Body of pancreas (tissue), 4 donors: ENCODE results near the gene CHN1. TPM values are rescaled to one million over a fixed set of nuclear protein-coding genes. Genes with fewer than 3 reads are reported as not detected.

Experiments
- ATAC-seq: fragments of 150-250 bp; one replicate; pipeline ENCODE4 v1.9.1; 2016
- DNase-seq, 4 donors: peaks; one replicate each; pipeline ENCODE4 v3.0.0-alpha.2; 2019
- H3K27ac ChIP-seq, 4 donors: fragments of 200-600 bp; sonication (generic); 1 replicate in 3 of 4; 2 replicates in 1 of 4; pipeline versions ENCODE4 v1.5.1 to v1.6.1; 2016 to 2019; ENCODE audit warnings: mild to moderate bottlenecking in 1 of 4, mixed read lengths in 1 of 4, moderate library complexity in 1 of 4
- H3K27me3 ChIP-seq, 2 donors: fragments of 200-600 bp; sonication (generic); one replicate each; pipeline ENCODE4 v1.6.0; 2016; ENCODE audit warnings: mild to moderate bottlenecking in 1 of 2
- H3K36me3 ChIP-seq, 2 donors: fragments of 200-600 bp; sonication (generic); replicated peaks in 1 of 2; 2 replicates each; pipeline ENCODE4 v1.5.1; 2016; ENCODE audit warnings: low read depth in 2 of 2; ENCODE audit not compliant: insufficient read depth in 1 of 2
- H3K4me1 ChIP-seq: fragments of 200-600 bp; sonication (generic); one replicate; pipeline ENCODE4 v1.6.0; 2016
- H3K4me3 ChIP-seq, 2 donors: fragments of 200-600 bp; sonication (generic); 1 replicate in 1 of 2; 2 replicates in 1 of 2; pipeline ENCODE4 v1.5.1; 2016 to 2019
- H3K9me3 ChIP-seq, 3 donors: fragments of 200-600 bp; sonication (generic); 1 replicate in 2 of 3; 2 replicates in 1 of 3; pipeline ENCODE4 v1.5.1; 2016
- POLR2A ChIP-seq, 3 donors: fragments of 450-650 bp; IDR thresholded peaks; one replicate each; pipeline ENCODE4 v1.6.1; 2016; ENCODE audit warnings: antibody characterized with exemption in 3 of 3, mild to moderate bottlenecking in 2 of 3
- WGBS, 2 donors: methylation state at CpG; one replicate each; pipeline ENCODE4 v1.1.5; 2017; 5-methylcytosine and 5-hydroxymethylcytosine counted together
- intact Hi-C: fragments of 100-400 bp; cut with DNase I; formaldehyde crosslinking; loops from one replicate; pipeline ENCODE4 v1.15.1; 2023
- total RNA-seq, 2 donors: library from RNA; depleted of rRNA; stranded (reverse); fragments of >200 nt; gene quantifications; one replicate each; pipeline ENCODE4 v1.1.0, GENCODE V29; 2016
- TF ChIP-seq, protein P1 (sequence below), 7 experiments: fragments of 450-650 bp in 4 of 7; fragments of 200-600 bp in 3 of 7; sonication (generic) in 3 of 7; IDR thresholded peaks; one replicate each; pipeline ENCODE4 v1.5.1; 2016 to 2019; ENCODE audit warnings: antibody characterized with exemption in 7 of 7

CHN1 gene
- total RNA-seq, 2 donors from 2014 or later = 2.9 to 11.9 TPM

DNA sequence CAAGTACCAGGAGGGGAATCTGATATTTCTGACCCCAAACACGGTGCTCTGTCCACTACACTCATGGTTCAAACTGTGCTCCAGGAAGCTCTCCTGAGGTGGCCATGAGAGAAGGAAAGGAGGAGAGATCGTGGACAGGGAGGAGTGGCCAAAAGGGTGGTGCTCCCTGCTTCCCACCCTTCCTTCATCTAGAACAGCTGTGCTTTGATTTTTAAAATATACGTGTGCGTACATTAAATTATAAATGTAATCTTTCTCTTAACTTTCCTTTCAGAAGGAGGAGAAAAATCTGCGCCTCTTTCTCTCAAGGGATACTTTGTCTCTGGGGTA is 232.7 kb downstream of the CHN1 start:
- 79 to 80% methylated on average over 5 of the region's 5 CpGs for WGBS, 2 donors
- peaks cover 4% of the 10 kb centered on the region for H3K4me1 ChIP-seq
- H3K9me3 ChIP-seq = no peaks in the 10 kb centered on the region
- no peak for DNase-seq
- intact Hi-C loops = loop anchor here (5.0 kb wide), 1 partner anchor 215 kb away; no protein-coding TSS in a partner anchor
- H3K27me3 ChIP-seq = no peaks in the 10 kb centered on the region
- no peak for ATAC-seq
- no peaks in the 10 kb centered on the region for H3K36me3 ChIP-seq
- TF ChIP-seq, protein P1, sequence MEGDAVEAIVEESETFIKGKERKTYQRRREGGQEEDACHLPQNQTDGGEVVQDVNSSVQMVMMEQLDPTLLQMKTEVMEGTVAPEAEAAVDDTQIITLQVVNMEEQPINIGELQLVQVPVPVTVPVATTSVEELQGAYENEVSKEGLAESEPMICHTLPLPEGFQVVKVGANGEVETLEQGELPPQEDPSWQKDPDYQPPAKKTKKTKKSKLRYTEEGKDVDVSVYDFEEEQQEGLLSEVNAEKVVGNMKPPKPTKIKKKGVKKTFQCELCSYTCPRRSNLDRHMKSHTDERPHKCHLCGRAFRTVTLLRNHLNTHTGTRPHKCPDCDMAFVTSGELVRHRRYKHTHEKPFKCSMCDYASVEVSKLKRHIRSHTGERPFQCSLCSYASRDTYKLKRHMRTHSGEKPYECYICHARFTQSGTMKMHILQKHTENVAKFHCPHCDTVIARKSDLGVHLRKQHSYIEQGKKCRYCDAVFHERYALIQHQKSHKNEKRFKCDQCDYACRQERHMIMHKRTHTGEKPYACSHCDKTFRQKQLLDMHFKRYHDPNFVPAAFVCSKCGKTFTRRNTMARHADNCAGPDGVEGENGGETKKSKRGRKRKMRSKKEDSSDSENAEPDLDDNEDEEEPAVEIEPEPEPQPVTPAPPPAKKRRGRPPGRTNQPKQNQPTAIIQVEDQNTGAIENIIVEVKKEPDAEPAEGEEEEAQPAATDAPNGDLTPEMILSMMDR (IDR thresholded peaks at IDR 0.05) = no peak
- no peak for TF ChIP-seq POLR2A (IDR thresholded peaks at IDR 0.05)
- H3K4me3 ChIP-seq = no peak overlapping the region
- H3K27ac ChIP-seq = no peak overlapping the region

DNA sequence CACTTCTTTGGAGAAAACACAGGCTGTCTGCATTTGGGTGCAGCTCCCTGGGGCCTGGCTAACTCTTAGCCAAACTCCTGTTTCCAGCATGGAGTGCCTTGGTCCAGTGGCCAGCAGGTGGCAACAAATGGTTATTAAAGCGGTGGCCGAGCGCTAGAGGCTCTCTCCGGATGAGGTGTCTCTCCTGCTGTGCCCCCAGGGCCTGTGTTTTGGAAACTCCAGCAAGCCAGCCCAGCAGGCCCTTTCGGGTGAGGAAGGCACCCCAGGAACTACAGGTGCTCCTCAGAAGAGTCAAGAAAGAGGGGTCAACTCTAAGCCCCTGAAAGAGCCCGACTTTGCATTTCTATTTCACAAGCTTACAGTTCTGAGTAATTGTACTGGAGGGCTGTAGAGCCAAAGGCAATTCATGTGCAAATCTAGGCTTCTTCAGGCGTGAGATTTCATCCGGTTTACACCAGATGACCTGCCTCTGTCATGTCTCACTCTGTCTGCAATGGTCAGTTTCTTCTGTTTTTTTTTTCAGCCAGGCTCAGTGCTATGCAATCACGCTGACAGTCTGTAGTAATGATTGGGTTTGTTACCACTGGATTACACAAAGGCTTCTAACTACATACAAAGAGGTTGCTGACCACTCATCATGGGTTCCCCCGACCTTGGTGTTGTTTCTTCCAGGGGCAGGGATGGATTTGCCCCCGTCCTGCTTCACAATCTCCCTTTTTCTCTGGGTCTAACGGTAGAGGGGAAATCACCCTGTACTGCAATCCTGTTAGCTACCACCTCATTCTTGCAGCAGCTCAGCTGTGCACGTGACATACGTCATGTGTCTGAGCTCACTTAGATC is 233.3 kb downstream of the CHN1 start:
- Histone ChIP-seq H3K4me3 (no peak overlapping the region), H3K9me3 (no peaks in the 10 kb centered on the region), H3K27me3 (no peaks in the 10 kb centered on the region), H3K27ac (no peak overlapping the region), H3K4me1 (peaks cover 4% of the 10 kb centered on the region), H3K36me3 (no peaks in the 10 kb centered on the region)
- ATAC-seq (peak; percentile 88), DNase-seq (peak; percentile 68 to 79 (median 72))
- TF ChIP-seq POLR2A (IDR thresholded peaks at IDR 0.05) = no peak
- TF ChIP-seq, protein P1 (IDR thresholded peaks at IDR 0.05) = peak; percentile 54 to 83 (median 71)
- WGBS, 2 donors = 34 to 38% methylated on average over 13 to 14 of the region's 14 CpGs
- intact Hi-C loops = loop anchor here (5.0 kb wide), 1 partner anchor 215 kb away; no protein-coding TSS in a partner anchor

DNA sequence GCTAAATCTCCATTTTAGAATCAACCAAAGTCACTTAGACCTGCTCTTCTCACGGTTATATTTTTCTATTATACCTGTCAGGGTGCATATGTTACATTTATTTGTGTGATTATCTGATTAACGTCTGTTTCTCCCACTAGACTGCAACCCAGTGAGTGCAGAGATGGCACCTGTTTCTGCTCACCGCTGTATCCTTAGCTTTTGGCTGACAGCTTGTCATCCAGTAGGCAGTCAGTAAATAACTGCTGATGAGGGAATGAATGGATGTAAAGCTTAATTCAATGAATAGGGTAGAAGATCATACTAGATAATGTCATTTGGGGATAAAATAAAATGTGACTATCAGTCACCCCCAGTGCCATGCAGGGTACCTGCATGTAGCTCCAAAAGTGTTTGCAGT is 234.0 kb downstream of the CHN1 start:
- Histone ChIP-seq H3K27me3 (no peaks in the 10 kb centered on the region), H3K27ac (no peak overlapping the region), H3K36me3 (no peaks in the 10 kb centered on the region), H3K9me3 (no peaks in the 10 kb centered on the region), H3K4me3 (no peak overlapping the region), H3K4me1 (peaks cover 4% of the 10 kb centered on the region)
- 51 to 52% methylated on average over 3 of the region's 3 CpGs for WGBS, 2 donors
- TF ChIP-seq, protein P1 (IDR thresholded peaks at IDR 0.05) = no peak
- ATAC-seq = no peak
- intact Hi-C loops = loop anchor here (5.0 kb wide), 1 partner anchor 216 kb away; no protein-coding TSS in a partner anchor
- DNase-seq = no peak

DNA sequence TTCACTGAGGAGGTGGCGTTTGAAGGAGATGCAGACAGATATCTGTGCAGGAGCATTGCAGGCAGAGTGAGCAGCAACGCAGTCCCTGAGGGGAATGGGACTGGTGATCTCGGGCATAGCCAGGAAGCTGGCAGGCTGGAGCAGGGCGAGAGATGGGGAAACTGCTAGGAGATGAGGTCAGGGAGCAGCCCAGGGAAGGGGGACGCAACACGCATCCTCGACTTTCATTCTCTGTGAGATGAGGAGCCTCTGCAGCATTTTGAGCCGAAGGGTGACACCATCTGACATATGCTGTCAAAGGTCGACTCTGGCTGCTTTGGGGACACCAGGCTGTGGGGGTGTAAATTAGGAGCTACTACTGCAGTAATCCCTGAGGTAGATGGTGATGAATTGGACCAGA is 236.6 kb downstream of the CHN1 start:
- peaks cover 4% of the 10 kb centered on the region for H3K4me1 ChIP-seq
- intact Hi-C loops = no loop called here
- no peak overlapping the region for H3K27ac ChIP-seq
- DNase-seq (no peak), ATAC-seq (no peak)
- TF ChIP-seq, protein P1 (IDR thresholded peaks at IDR 0.05) = no peak
- TF ChIP-seq POLR2A (IDR thresholded peaks at IDR 0.05) = no peak
- no peak overlapping the region for H3K4me3 ChIP-seq
- no peaks in the 10 kb centered on the region for H3K36me3 ChIP-seq
- H3K9me3 ChIP-seq = no peaks in the 10 kb centered on the region
- H3K27me3 ChIP-seq = no peaks in the 10 kb centered on the region
- WGBS, 2 donors = 62 to 67% methylated on average over 9 of the region's 9 CpGs

DNA sequence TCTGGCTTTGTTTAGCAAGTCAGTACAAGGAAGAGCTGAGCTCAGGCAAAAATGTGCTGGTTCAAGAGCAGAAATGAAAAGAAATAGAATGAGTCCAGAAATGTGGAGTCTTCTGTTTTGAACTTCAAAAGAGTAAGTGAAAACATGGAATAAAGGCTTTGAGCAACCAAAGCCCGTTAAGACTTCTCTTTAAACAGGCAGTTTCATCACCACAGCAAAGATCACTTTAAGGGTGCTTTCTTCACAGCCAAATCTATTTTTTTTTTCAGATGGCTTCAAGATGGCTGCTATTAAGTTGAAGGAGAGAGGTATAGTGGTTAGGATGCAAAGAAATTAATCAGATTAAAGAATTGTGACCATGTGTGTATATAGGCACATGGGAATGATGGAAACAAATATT is 238.9 kb downstream of the CHN1 start:
- WGBS, 2 donors = 67 to 76% methylated on average over 1 of the region's 1 CpG
- TF ChIP-seq, protein P1 (IDR thresholded peaks at IDR 0.05) = no peak
- TF ChIP-seq POLR2A (IDR thresholded peaks at IDR 0.05) = no peak
- DNase-seq (no peak), ATAC-seq (no peak)
- H3K4me3 ChIP-seq = no peak overlapping the region
- H3K4me1 ChIP-seq = no peaks in the 10 kb centered on the region
- no peaks in the 10 kb centered on the region for H3K9me3 ChIP-seq
- H3K36me3 ChIP-seq = no peaks in the 10 kb centered on the region
- H3K27me3 ChIP-seq = no peaks in the 10 kb centered on the region
- intact Hi-C loops = no loop called here
- no peak overlapping the region for H3K27ac ChIP-seq
